Tibial nerve (tissue), 4 donors: Measurements from ENCODE around the gene CLHC1. TPM values are rescaled to one million over a fixed set of nuclear protein-coding genes. Genes with fewer than 3 reads are reported as not detected.
A peak's percentile ranks its signal among the peaks of the same experiment; 100 is the strongest.

Experiments used
- DNase-seq, 2 donors: peaks; one replicate each; pipeline ENCODE4 v3.0.0-alpha.2; 2019; ENCODE audit warnings: low spot score in 2 of 2
- H3K27ac ChIP-seq, 4 donors: fragments of 200-600 bp; sonication (generic) in 3 of 4; one replicate each; pipeline ENCODE4 v1.5.1; 2017 to 2019; ENCODE audit warnings: mild to moderate bottlenecking in 1 of 4
- H3K27me3 ChIP-seq, 2 donors: fragments of 200-600 bp; sonication (generic) in 1 of 2; one replicate each; pipeline versions ENCODE4 v1.5.1 to v1.6.0; 2017 to 2019
- H3K36me3 ChIP-seq, 3 donors: fragments of 200-600 bp; sonication (generic); one replicate each; pipeline ENCODE4 v1.5.1; 2018 to 2019
- H3K4me1 ChIP-seq, 4 donors: fragments of 200-600 bp; sonication (generic) in 3 of 4; one replicate each; pipeline ENCODE4 v1.5.1; 2017 to 2019
- H3K4me3 ChIP-seq, 4 donors: fragments of 200-600 bp; sonication (generic) in 3 of 4; one replicate each; pipeline ENCODE4 v1.5.1; 2017 to 2019; ENCODE audit warnings: mild to moderate bottlenecking in 1 of 4, moderate library complexity in 1 of 4
- H3K9me3 ChIP-seq, 4 donors: fragments of 200-600 bp; sonication (generic) in 3 of 4; one replicate each; pipeline ENCODE4 v1.5.1; 2017 to 2019
- CTCF ChIP-seq, 5 experiments: fragments of 200-600 bp in 3 of 5; fragments of 450-650 bp in 2 of 5; sonication (generic) in 3 of 5; IDR thresholded peaks; one replicate each; pipeline ENCODE4 v1.5.1; 2016 to 2019; ENCODE audit warnings: antibody characterized with exemption in 5 of 5, mild to moderate bottlenecking in 3 of 5, moderate library complexity in 2 of 5
- EP300 ChIP-seq, 2 donors: sonication (generic); formaldehyde crosslinking; IDR thresholded peaks; one replicate each; pipeline ENCODE4 v1.6.1; 2017; ENCODE audit warnings: antibody characterized with exemption in 2 of 2, mild to moderate bottlenecking in 1 of 2
- POLR2A ChIP-seq, 2 donors: fragments of 450-650 bp; IDR thresholded peaks; one replicate each; pipeline ENCODE4 v1.6.1; 2017; ENCODE audit warnings: antibody characterized with exemption in 2 of 2, mild to moderate bottlenecking in 2 of 2, moderate library complexity in 2 of 2
- WGBS, 2 donors: methylation state at CpG; one replicate each; pipeline ENCODE4 v1.1.5; 2018; 5-methylcytosine and 5-hydroxymethylcytosine counted together
- total RNA-seq, 4 donors: library from RNA; depleted of rRNA; stranded (reverse); fragments of >200 nt; gene quantifications; one replicate each; pipeline ENCODE4 v1.1.0, GENCODE V29; 2016

Gene CLHC1
- total RNA-seq, 4 donors from 2014 or later: 1.7 to 15.6 (median 9.9) TPM

GRCh38 chr2:55138014-55138881 lies 93.8 kb downstream of the CLHC1 start:
- WGBS, 2 donors: 50 to 52% methylated on average over 12 of the region's 12 CpGs
- Histone ChIP-seq H3K4me1 (peaks cover 0 to 24% (median 4%) of the 10 kb centered on the region in 4 donors), H3K9me3 (no peaks in the 10 kb centered on the region), H3K27ac (no peak overlapping the region), H3K4me3 (no peak overlapping the region), H3K27me3 (no peaks in the 10 kb centered on the region), H3K36me3 (no peaks in the 10 kb centered on the region)
- TF ChIP-seq CTCF (IDR thresholded peaks at IDR 0.05): no peak
- no peak for TF ChIP-seq POLR2A (IDR thresholded peaks at IDR 0.05)
- no peak for TF ChIP-seq EP300 (IDR thresholded peaks at IDR 0.05)
- DNase-seq: no peak

GRCh38 chr2:55137024-55137958 lies 94.8 kb downstream of the CLHC1 start:
- WGBS, 2 donors: 67 to 68% methylated on average over 23 of the region's 23 CpGs

GRCh38 chr2:55136138-55136541 lies 96.0 kb downstream of the CLHC1 start:
- Histone ChIP-seq H3K4me1 (peaks cover 0 to 27% (median 4%) of the 10 kb centered on the region in 4 donors), H3K9me3 (no peaks in the 10 kb centered on the region), H3K36me3 (no peaks in the 10 kb centered on the region), H3K27me3 (no peaks in the 10 kb centered on the region), H3K27ac (peak overlapping the region in 1 of 4 donors; percentile 21), H3K4me3 (no peak overlapping the region)
- DNase-seq: no peak
- WGBS, 2 donors: 57 to 72% methylated on average over 4 of the region's 4 CpGs
- TF ChIP-seq POLR2A (IDR thresholded peaks at IDR 0.05) (no peak), CTCF (IDR thresholded peaks at IDR 0.05) (no peak), EP300 (IDR thresholded peaks at IDR 0.05) (no peak)

More at GRCh38 chr2:55137024-55137958, 94.8 kb downstream of the CLHC1 start:
- no peaks in the 10 kb centered on the region for H3K9me3 ChIP-seq
- H3K4me1 ChIP-seq: peaks cover 0 to 27% (median 4%) of the 10 kb centered on the region in 4 donors
- H3K36me3 ChIP-seq: no peaks in the 10 kb centered on the region
- peak overlapping the region in 3 of 4 donors; percentile 21 to 39 (median 29) for H3K27ac ChIP-seq
- H3K4me3 ChIP-seq: no peak overlapping the region
- H3K27me3 ChIP-seq: no peaks in the 10 kb centered on the region
- no peak for DNase-seq
- no peak for TF ChIP-seq POLR2A (IDR thresholded peaks at IDR 0.05)
- TF ChIP-seq EP300 (IDR thresholded peaks at IDR 0.05): peak in 1 of 2 donors; percentile 27

- H3K36me3 ChIP-seq: no peaks in the 10 kb centered on the region
- no peaks in the 10 kb centered on the region for H3K9me3 ChIP-seq
- no peak for TF ChIP-seq POLR2A (IDR thresholded peaks at IDR 0.05)
- TF ChIP-seq EP300 (IDR thresholded peaks at IDR 0.05): no peak
- TF ChIP-seq CTCF (IDR thresholded peaks at IDR 0.05): no peak
- WGBS, 2 donors: 36 to 92% methylated on average over 2 of the region's 2 CpGs
- no peak overlapping the region for H3K27ac ChIP-seq
- H3K4me1 ChIP-seq: peaks cover 0 to 27% (median 4%) of the 10 kb centered on the region in 4 donors
- H3K4me3 ChIP-seq: no peak overlapping the region
- no peaks in the 10 kb centered on the region for H3K27me3 ChIP-seq
- no peak for DNase-seq
Measured at GRCh38 chr2:55135491-55135890, 96.6 kb downstream of the CLHC1 start.

- Histone ChIP-seq H3K4me1 (peaks cover 0 to 27% (median 4%) of the 10 kb centered on the region in 4 donors), H3K27ac (peak overlapping the region; percentile 69 to 90 (median 80)), H3K27me3 (no peaks in the 10 kb centered on the region), H3K4me3 (peak overlapping the region in 3 of 4 donors; percentile 22 to 50 (median 33)), H3K36me3 (no peaks in the 10 kb centered on the region), H3K9me3 (no peaks in the 10 kb centered on the region)
- DNase-seq: no peak
- 67 to 79% methylated on average over 1 of the region's 1 CpG for WGBS, 2 donors
- TF ChIP-seq EP300 (IDR thresholded peaks at IDR 0.05) (no peak), POLR2A (IDR thresholded peaks at IDR 0.05) (no peak), CTCF (IDR thresholded peaks at IDR 0.05) (no peak)
Measured at GRCh38 chr2:55134316-55134706, 97.8 kb downstream of the CLHC1 start.
